Hematopoietic multipotent progenitor cell treated with erythropoietin and hydrocortisone succinate and interleukin-3 and kit ligand, for 17 days (in vitro differentiated cells): ENCODE measurements around the gene PPT2.
"Not testable (repeated sequence)": the region's sequence is repeated elsewhere in the genome, so short reads cannot be mapped to it uniquely, and the experiment has no call there.

Source experiments
- DNase-seq: peaks from one replicate; pipeline ENCODE4 v3.0.0-alpha.2; 2015; ENCODE audit warnings: low spot score

Gene PPT2

GRCh38 chr6:32210191-32210601, 56.3 kb downstream of the PPT2 start:
- no peak for DNase-seq

DNA sequence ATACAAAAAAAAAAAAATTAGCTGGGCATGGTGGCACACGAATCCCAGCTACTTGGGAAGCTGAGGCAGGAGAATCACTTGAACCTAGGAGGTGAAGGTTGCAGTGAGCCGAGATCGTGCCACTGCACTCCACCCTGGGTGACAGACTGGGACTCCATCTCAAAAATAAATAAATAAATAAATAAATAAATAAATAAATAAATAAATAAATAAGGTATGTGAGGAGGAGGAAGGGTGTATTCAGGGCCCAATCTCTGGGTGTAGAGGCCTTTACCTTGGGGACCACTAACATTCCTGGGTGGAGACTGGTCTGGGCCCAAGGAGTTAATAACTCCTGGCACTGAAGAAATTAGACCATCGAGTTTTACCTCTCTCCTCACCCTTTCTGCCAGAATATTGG, 57.5 kb downstream of the PPT2 start:
- DNase-seq: not testable (repeated sequence)

DNA sequence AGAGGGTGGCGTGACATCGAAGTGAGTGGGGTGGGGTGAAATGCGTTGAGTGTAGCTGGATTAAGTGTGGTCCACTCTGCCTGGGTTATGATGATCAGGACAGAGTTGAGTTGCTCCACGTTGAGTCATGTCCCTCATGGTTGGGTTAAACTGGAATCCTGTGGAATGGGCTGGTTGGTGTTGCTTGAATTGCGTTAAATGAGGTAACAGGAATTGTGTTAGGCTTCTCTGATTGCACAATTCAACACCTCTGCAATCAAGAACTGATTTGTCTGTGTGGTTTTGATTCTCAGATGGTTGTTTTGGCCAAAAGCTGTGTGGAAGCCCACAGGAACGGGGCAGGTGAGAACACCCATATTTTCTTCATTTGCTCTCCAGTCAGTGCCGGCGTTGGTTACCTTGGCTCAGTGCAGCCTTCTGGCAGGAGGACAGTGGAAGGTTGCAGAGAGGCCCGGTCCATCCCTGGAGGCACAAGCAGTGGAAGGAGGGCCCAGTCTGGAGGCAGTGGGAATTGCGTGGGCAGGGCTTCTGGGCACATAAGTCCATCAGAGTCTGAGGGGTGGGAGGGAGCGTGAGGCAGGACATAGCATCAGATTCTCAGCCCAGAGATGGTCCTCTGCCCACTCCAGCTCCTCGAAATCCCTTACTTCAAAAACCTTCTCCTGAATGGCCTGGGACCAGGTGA, 58.3 kb downstream of the PPT2 start:
- DNase-seq: no peak
